ENCODE data around the gene TPM1. TPM values are rescaled to one million over a fixed set of nuclear protein-coding genes. Genes with fewer than 3 reads are reported as not detected.

Gene TPM1
- total RNA-seq, 1 experiment from 2014 or later, result 22.5 TPM

DNA sequence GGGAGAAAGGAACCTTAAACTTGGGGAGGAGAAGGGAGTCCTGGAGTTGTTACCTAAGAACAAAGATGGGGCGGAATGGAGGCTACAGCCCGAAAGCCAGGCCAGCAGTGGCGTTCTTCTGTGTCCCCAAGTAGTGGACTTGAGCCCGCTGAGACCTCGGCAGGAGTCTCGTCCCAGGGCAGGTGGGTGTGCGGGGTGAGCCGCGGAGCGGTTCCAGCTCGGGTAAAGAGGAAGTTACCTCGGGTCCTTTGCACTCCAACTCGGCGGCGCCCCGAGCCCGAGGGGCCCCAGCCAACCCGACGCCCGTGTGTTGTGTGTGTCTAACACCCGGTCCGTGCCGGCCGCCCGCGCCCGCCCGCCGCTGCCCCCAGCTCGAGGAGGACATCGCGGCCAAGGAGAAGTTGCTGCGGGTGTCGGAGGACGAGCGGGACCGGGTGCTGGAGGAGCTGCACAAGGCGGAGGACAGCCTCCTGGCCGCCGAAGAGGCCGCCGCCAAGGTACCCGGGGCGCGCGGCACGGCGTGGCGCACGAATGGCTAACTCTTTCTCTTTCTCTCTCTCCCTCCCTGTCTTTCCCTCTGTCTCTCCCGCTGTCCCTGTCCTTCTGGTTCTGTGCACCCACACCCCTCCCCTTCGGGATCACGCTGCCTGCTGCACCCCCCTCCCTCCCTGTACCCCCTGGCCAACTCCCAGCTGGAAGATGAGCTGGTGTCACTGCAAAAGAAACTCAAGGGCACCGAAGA lies 959 bp downstream of the TPM1 start:
- Histone ChIP-seq H3K27ac (ENCODE audit: low read depth, low read length) (no peak overlapping the region), H3K4me2 (ENCODE audit: low read length) (no peak overlapping the region), H3K4me1 (ENCODE audit: control insufficient read depth in 1 of 2, insufficient read depth in 2 of 2, low read length in 2 of 2) (peaks cover 2 to 21% of the 10 kb centered on the region in 2 experiments; a peak in 2 of 4 replicates), H3K4me3 (replicated peaks in 1 of 2; ENCODE audit: low read depth in 1 of 2, low read length in 2 of 2) (no peak overlapping the region), H3K9ac (ENCODE audit: low read length) (no peak overlapping the region), H2AFZ (ENCODE audit: low read depth, low read length, poor library complexity, severe bottlenecking) (no peak overlapping the region), H3K9me2 (ENCODE audit: insufficient read depth) (no peaks in the 10 kb centered on the region), H3K79me2 (ENCODE audit: insufficient read depth, low read length) (no peaks in the 10 kb centered on the region), H3K36me3 (ENCODE audit: control insufficient read depth in 1 of 2, insufficient read depth in 2 of 2, low read length in 2 of 2) (no peaks in the 10 kb centered on the region), H3K27me3 (ENCODE audit: insufficient read depth, low read length) (no peaks in the 10 kb centered on the region), H4K20me1 (ENCODE audit: insufficient read depth) (no peaks in the 10 kb centered on the region), H3K9me3 (ENCODE audit: control insufficient read depth in 1 of 2, insufficient read depth in 1 of 2, low read depth in 1 of 2, low read length in 2 of 2) (no peaks in the 10 kb centered on the region)
- RAD21 ChIA-PET (ENCODE audit: low non-redundant PET in 1 of 2, low total read pairs in 2 of 2, uncharacterized antibody in 2 of 2, unreplicated experiment in 2 of 2), result no interaction called here
- BruUV-seq (replicated peaks), result no TSS peak
- intact Hi-C loops (cut with micrococcal nuclease), result loop anchor here (10.0 kb wide), 1 partner anchor 231 kb away; the partner anchor contains the start of gene APH1B
- no peak for TF ChIP-seq YY1 (IDR thresholded peaks at IDR 0.05; ENCODE audit: extremely low read depth, insufficient replicate concordance, low read depth, low read length)
- no peak for TF ChIP-seq POLR2A (IDR thresholded peaks at IDR 0.05; ENCODE audit: borderline replicate concordance, extremely low read depth, insufficient read depth, insufficient read length)
- TF ChIP-seq, protein P1, sequence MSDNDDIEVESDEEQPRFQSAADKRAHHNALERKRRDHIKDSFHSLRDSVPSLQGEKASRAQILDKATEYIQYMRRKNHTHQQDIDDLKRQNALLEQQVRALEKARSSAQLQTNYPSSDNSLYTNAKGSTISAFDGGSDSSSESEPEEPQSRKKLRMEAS (IDR thresholded peaks at IDR 0.05), result no peak
- TF ChIP-seq FOSL1 (IDR thresholded peaks at IDR 0.05; ENCODE audit: low read depth), result no peak
- no peak for TF ChIP-seq ELF1 (IDR thresholded peaks at IDR 0.05; ENCODE audit: borderline replicate concordance, low read depth)
- TF ChIP-seq ZFX (IDR thresholded peaks at IDR 0.05), result no peak
- TF ChIP-seq, protein P2, sequence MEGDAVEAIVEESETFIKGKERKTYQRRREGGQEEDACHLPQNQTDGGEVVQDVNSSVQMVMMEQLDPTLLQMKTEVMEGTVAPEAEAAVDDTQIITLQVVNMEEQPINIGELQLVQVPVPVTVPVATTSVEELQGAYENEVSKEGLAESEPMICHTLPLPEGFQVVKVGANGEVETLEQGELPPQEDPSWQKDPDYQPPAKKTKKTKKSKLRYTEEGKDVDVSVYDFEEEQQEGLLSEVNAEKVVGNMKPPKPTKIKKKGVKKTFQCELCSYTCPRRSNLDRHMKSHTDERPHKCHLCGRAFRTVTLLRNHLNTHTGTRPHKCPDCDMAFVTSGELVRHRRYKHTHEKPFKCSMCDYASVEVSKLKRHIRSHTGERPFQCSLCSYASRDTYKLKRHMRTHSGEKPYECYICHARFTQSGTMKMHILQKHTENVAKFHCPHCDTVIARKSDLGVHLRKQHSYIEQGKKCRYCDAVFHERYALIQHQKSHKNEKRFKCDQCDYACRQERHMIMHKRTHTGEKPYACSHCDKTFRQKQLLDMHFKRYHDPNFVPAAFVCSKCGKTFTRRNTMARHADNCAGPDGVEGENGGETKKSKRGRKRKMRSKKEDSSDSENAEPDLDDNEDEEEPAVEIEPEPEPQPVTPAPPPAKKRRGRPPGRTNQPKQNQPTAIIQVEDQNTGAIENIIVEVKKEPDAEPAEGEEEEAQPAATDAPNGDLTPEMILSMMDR (IDR thresholded peaks at IDR 0.05 in 2 of 3, conservative IDR thresholded peaks at IDR 0.05 in 1 of 3; ENCODE audit: borderline replicate concordance in 1 of 3, insufficient read depth in 1 of 3, low read depth in 2 of 3, low read length in 2 of 3), result no peak
- no peak for TF ChIP-seq JUND (IDR thresholded peaks at IDR 0.05)
- POLR2A ChIA-PET, result no interaction called here
- no peak for ATAC-seq
- DNase-seq (ENCODE audit: low read depth, low spot score), result no peak
- CTCF ChIA-PET, result no interaction called here

All from HCT116 (cell line).